Activated CD8-positive, alpha-beta memory T cell treated with anti-CD3 and anti-CD28 coated beads, Interleukin-2, amount 50 U/mL, for 1 hour (primary cell): ENCODE results near the gene KLHL21.
"Not testable (repeated sequence)": the region's sequence is repeated elsewhere in the genome, so short reads cannot be mapped to it uniquely, and the experiment has no call there.

Source experiments
- DNase-seq: peaks from one replicate; pipeline ENCODE4 v3.0.0-alpha.2; 2020; ENCODE audit errors: extremely low read depth

The KLHL21 gene

DNA sequence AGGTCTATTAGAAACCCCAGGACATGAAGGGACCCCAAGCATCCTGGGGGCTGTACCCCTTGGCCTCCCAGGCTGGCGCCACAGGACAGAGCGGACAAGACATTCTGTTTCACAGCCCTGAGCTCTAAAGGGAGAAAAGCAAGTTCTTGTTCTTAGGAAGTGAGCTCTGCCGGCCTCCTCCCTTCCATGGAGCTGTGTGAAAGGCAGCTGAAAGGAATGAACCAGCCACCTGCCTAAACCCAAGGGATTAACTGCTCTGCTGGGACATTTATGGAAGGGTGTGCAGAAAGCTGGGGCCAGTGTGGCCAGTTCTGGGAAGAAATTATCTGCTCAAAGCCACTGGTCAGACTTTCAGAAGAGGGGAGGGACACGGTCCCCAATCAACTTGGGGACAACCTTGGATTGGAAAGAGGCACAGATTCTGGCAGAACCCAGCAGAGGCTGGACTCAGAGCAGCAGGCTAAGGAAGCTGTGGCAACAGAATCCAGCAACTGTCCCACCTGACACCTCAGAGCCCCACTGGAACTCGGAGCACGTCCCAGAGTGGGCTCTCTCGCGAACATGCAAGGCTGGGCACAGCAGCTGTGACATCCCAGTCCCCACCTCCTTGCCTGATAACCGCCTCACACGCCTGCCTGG lies 2.1 kb downstream of the KLHL21 start:
- DNase-seq: no peak

DNA sequence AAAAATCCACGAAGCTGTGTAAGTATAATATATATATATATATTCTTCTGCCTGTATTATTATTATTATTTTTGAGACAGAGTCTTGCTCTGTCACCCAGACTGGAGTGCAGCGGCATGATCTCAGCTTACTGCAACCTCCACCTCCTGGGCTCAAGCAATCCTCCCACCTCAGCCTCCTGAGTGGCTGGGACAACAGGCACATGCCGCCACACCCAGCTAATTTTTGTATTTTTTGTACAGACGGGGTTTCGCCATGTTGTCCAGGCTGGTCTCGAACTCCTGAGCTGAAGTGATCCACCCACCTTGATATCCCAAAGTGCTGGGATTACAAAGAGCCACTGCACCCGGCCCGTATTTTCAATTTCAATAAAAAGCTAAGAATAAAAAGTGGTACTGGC lies 2.7 kb downstream of the KLHL21 start:
- DNase-seq: not testable (repeated sequence)

- peak; percentile 24 for DNase-seq
Measured at GRCh38 chr1:6599141-6599975, 3.3 kb downstream of the KLHL21 start.

GRCh38 chr1:6597777-6598131 lies 4.9 kb downstream of the KLHL21 start:
- DNase-seq: no peak

- no peak for DNase-seq
Measured at GRCh38 chr1:6596886-6597776, 5.5 kb downstream of the KLHL21 start.

- DNase-seq: no peak
Measured at GRCh38 chr1:6596351-6596750, 6.3 kb downstream of the KLHL21 start.

DNA sequence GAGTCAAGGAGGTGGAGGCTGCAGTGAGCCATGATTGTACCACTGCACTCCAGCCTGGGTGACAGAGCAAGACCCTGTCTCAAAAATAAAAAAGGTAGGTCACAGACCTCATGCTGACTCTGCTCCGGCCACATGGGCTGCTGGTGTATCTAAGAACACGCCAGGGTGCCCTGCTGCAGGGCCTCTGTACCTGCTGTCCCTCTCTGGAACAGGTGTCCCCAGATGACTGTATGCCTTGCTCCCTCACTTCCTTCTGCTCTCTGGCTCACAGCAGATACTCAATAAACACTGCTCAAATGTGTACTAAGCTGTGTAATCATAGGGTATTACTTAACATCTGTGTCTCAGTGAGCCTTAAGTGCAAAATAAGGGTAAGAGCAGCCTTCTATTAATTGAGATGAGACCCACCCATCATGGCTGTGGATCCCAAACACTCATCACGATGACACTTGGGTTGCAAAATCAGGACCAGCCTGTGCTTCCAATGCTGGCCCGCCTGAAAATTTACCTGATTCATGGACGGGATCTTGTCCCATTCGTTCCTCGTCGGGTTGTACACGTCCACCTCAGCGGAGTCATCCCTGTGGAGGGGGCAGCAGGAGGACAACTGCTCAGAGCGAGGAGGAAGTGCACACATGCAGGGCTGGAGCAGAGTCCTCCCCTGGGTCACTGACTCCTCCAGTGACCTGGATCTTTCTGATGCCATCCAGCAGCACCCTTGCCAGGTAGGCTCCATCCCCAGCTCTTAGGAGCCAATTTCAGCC lies 7.5 kb downstream of the KLHL21 start:
- DNase-seq: no peak

- no peak for DNase-seq
Measured at GRCh38 chr1:6593810-6594209, 8.9 kb downstream of the KLHL21 start.

DNA sequence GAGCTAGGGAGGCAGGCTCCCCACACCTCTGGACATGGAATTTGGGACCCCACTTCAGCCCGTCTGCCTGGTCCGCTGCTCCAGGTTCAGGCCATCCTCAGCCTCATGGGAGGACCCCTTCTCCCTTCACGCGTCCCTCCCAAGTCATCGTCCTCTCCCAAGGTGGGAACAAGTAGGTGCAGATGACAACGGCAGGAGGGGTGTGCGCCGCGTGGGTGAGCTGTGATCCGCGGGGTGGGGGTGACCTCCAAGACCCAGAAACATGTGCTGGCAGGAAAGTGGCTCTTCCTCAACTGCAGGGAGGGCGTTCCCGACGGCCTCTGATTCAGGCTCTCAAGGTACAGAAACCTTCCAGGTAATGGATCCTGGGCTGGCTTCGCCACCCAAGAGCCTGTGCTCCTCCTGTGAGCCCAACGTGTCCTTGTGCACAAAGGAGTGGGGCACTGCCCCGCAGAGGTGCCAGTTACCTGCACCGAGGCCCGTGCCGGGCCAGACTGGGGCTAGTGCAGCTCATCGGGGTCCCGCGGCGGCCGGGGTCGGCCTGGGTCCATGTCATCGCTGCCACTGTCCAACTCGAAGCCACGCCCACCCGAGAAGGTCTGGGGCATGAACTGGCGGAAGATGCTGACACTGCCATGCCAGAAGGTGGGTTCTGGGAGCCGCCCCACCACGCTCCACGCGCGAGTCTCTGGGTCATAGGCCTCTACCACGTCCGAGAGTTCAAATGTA lies 9.6 kb downstream of the KLHL21 start:
- no peak for DNase-seq

- DNase-seq: no peak
Measured at GRCh38 chr1:6592441-6592840, 10.2 kb downstream of the KLHL21 start.

DNA sequence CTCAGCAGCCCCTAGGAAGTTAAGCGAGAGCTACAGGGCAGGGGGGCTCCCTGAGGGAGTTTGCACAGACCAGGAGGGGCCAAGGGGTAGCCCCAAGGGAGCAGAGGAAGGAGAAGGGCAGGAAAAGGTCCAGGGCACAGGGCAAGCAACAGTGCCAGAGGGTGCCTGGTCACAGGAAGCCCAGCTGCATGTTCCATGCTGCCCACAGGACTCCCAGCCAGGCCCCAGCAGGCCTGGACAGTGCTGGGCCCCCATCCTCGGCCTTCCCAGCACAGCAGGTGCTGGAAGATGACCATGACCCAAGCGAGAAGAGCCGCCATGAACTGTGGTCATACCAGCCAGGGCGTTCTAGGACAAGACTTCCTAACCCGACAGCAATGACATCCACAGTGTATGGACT lies 11.0 kb downstream of the KLHL21 start:
- DNase-seq: no peak

GRCh38 chr1:6591222-6591621 lies 11.4 kb downstream of the KLHL21 start:
- no peak for DNase-seq

DNA sequence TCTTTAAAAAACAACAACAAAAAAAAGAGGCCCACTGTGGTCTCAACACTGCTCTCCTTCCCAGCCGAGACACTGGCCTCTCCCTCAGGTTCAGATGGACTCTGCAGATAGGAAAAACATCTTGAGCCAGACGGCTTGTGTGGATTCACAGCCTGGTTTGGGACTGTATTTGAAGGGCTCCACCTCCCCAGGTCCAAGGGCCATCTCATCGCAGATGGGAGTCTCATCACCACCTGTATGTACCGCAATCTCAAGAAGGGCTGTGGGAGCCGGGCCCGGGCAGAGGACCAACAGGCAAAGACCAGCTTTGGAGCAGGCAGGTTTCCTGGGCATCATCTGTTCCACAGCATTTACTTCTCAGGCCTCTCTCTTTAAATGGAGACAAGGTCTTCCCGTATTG lies 12.6 kb downstream of the KLHL21 start:
- DNase-seq: no peak

DNA sequence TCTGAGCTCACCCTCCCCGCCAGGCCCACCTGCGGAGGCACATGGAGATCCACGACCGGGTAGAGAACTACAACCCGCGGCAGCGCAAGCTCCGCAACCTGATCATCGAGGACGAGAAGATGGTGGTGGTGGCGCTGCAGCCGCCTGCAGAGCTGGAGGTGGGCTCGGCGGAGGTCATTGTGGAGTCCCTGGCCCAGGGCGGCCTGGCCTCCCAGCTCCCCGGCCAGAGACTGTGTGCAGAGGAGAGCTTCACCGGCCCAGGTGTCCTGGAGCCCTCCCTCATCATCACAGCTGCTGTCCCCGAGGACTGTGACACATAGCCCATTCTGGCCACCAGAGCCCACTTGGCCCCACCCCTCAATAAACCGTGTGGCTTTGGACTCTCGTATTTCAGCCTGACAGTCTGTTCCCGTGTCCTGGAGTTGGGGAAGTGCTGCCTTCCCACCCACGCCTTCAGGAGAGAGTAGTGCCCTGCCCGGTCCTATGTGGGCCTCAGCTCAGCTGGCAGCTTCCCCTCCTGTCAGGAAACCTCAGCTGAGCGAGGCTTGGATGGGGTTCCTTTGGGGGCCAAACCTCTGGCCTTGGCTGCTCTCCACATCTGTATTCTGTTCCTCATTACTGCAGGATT lies 13.7 kb downstream of the KLHL21 start:
- DNase-seq: no peak

- no peak for DNase-seq
Measured at GRCh38 chr1:6588128-6588892, 14.4 kb downstream of the KLHL21 start.

DNA sequence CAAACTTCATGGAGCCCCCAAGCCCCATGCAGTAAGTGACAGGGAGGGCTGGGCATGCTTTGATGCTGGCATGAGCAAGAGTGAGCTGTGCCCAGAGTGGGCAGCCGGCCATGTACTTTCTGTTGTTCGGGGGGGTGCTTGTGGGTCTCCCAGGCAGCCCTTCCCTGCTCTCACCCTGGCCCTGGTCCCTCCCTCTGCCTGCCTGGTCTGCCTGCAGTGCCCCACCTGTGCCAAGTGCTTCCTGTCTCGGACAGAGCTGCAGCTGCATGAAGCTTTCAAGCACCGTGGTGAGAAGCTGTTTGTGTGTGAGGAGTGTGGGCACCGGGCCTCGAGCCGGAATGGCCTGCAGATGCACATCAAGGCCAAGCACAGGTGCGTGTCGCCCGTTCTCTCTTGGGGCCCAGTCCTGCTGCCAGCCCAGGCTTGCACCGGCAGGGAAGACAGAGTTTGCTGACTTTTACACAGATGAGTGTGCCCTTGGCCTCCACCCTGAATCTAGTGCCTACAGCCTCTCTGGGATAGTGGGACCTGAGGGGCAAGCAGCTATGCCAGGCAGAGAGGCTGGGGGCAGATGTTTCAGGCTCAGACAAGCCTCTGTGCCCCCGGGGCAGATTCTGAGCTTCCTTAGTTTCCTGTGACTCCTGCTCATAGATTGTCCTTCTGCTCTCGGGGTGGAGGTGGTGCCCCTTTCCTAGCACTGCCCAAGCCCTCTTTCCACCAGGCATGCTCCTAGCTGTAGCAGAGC lies 15.2 kb downstream of the KLHL21 start:
- no peak for DNase-seq

- DNase-seq: no peak
Measured at GRCh38 chr1:6586404-6586816, 16.3 kb downstream of the KLHL21 start.

- DNase-seq: no peak
Measured at GRCh38 chr1:6585841-6586240, 16.8 kb downstream of the KLHL21 start.

DNA sequence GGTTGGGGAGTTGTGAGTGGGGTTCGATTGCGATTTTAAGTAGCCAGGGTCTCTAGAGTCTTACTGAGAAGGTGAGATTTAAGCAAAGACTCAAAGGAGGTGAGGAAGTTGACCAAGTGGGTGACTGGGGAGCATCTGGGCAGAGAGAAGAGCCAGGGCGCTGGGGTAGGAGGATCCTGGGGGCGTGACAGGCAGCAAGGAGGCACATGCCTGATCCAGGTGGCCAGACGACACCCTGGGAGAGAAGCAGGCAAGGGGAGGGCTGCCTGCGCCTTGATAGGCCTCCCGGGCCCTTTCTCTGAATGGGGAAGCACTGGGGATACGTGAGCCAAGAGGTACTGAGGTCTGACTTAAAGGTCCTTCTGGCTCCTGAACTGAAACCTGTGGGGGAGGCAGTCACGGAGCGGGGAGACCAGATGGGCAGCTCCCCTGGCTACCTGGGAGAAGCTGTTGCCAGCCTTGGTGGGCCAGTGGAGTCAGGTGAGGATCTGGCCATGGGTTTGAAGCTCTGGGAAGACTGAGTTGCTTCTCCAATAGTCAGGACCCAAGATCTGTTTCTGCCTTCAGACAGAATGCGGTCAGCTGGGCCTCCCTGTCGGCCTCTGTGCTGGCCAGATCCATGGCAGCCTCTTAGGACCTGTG lies 17.5 kb downstream of the KLHL21 start:
- no peak for DNase-seq
